NT2/D1 (cell line): ENCODE results near the gene HOTAIR.

Source experiments
- SUZ12 ChIP-seq: IDR thresholded peaks from 2 replicates; pipeline ENCODE4 v1.6.1; 2011; ENCODE audit not compliant: insufficient read length, insufficient read depth; ENCODE audit errors: extremely low read depth
- YY1 ChIP-seq: IDR thresholded peaks from 2 replicates; pipeline ENCODE4 v1.6.1; 2011; ENCODE audit not compliant: insufficient read length, insufficient read depth
- ZNF274 ChIP-seq: IDR thresholded peaks from 2 replicates; pipeline ENCODE4 v1.6.1; 2011; ENCODE audit warnings: mild to moderate bottlenecking, low read depth, low read length

- no peak for TF ChIP-seq ZNF274
- TF ChIP-seq YY1 = no peak
- TF ChIP-seq SUZ12 = no peak
Observed at GRCh38 chr12:53983950-53984572, 9.3 kb upstream of the HOTAIR start.
